K562 (cell line): Measurements from ENCODE around the gene PRSS22. TPM values are rescaled to one million over a fixed set of nuclear protein-coding genes. Genes with fewer than 3 reads are reported as not detected.

Experiments used
- ATAC-seq: fragments of 200-7000 bp; cut with Tn5 transposase; 3 replicates; pipeline ENCODE4 v1.9.1; 2020; ENCODE audit warnings: moderate library complexity
- BruUV-seq: library from RNA; stranded (reverse); fragments of 400-500 nt; replicated peaks from 2 replicates; lab custom pipeline; 2021; lab: Mats Ljungman, UMichigan
- CTCF ChIA-PET: fragments of 300-600 bp; formaldehyde crosslinking; extraction: SDS; loops from one replicate; lab custom pipeline; 2021; ENCODE audit warnings: low intra/inter-chr PET ratio; lab: Yijun Ruan, JAX
- POLR2A ChIA-PET: fragments of 300-600, 350-650 bp; sonication (Branson Sonifier 250); formaldehyde crosslinking; extraction: SDS; loops from one replicate; lab custom pipeline; 2021; ENCODE audit warnings: antibody characterized with exemption, inconsistent platforms; lab: Yijun Ruan, JAX
- DNase-seq, 4 experiments: peaks; one replicate each; pipeline versions ENCODE4 v3.0.0 to v3.0.0-alpha.2; 2011 to 2018; ENCODE audit warnings: low spot score in 3 of 4, mixed read lengths in 3 of 4; ENCODE audit errors: extremely low read depth in 1 of 4
- FAIRE-seq: peaks from 2 replicates; lab custom pipeline; 2011; peaks lifted over from hg19 to GRCh38; lab: Jason Lieb, UNC
- H2AFZ ChIP-seq: 2 replicates; pipeline ENCODE4 v1.6.0; 2011; ENCODE audit warnings: low read depth, low read length, control low read depth, inconsistent platforms
- H3K27ac ChIP-seq: fragments of 200-600 bp; 3 replicates; pipeline ENCODE4 v1.8.0; 2011; ENCODE audit warnings: low read depth, mild to moderate bottlenecking, control low read depth, inconsistent platforms, low read length, moderate library complexity, mixed read lengths; ENCODE audit errors: extremely low read depth
- H3K27me3 ChIP-seq, 2 experiments: fragments of 300-600 bp in 1 of 2; 2 replicates in 1 of 2; 3 replicates in 1 of 2; pipeline versions ENCODE4 v1.6.0 to v1.8.0; 2011; ENCODE audit warnings: inconsistent platforms in 2 of 2, low read length in 2 of 2, mild to moderate bottlenecking in 1 of 2, mixed read lengths in 1 of 2, moderate library complexity in 1 of 2; ENCODE audit not compliant: control insufficient read depth in 2 of 2, insufficient read depth in 2 of 2
- H3K36me3 ChIP-seq: fragments of 300-600 bp; 3 replicates; pipeline ENCODE4 v1.8.0; 2011; ENCODE audit warnings: mild to moderate bottlenecking, low read length, inconsistent platforms; ENCODE audit not compliant: control insufficient read depth, insufficient read depth
- H3K4me1 ChIP-seq, 2 experiments: fragments of 200-600 bp in 1 of 2; replicated peaks in 1 of 2; 2 replicates in 1 of 2; 3 replicates in 1 of 2; pipeline versions ENCODE4 v1.5.1 to v1.8.0; 2011; ENCODE audit warnings: inconsistent platforms in 2 of 2, low read length in 2 of 2, mild to moderate bottlenecking in 1 of 2, mixed read lengths in 1 of 2, moderate library complexity in 1 of 2; ENCODE audit not compliant: control insufficient read depth in 2 of 2, insufficient read depth in 2 of 2
- H3K4me2 ChIP-seq: 2 replicates; pipeline ENCODE4 v1.6.1; 2011; ENCODE audit warnings: low read length, control low read depth, inconsistent platforms, mixed read lengths; ENCODE audit not compliant: insufficient read depth
- H3K4me3 ChIP-seq: fragments of 200-600 bp; sonication (generic), shearing (Covaris generic); 2 replicates; pipeline ENCODE4 v1.5.1; 2016; ENCODE audit warnings: control low read depth, inconsistent platforms
- H3K79me2 ChIP-seq: fragments of 200-600 bp; 3 replicates; pipeline ENCODE4 v1.8.0; 2011; ENCODE audit warnings: low read length, inconsistent platforms; ENCODE audit not compliant: control insufficient read depth, insufficient read depth
- H3K9ac ChIP-seq, 2 experiments: 2 replicates each; pipeline versions ENCODE4 v1.6.0 to v1.6.1; 2011; ENCODE audit warnings: low read depth in 2 of 2, low read length in 2 of 2, control low read depth in 1 of 2, inconsistent platforms in 1 of 2, mild to moderate bottlenecking in 1 of 2, mixed read lengths in 1 of 2; ENCODE audit not compliant: insufficient read depth in 1 of 2
- H3K9me1 ChIP-seq: one replicate; pipeline ENCODE4 v1.6.0; 2011; ENCODE audit warnings: inconsistent platforms, mild to moderate bottlenecking, low read length, moderate library complexity; ENCODE audit not compliant: control insufficient read depth, insufficient read depth
- H3K9me3 ChIP-seq: replicated peaks from 2 replicates; pipeline ENCODE4 v1.5.1; 2011; ENCODE audit warnings: low read depth, low read length, inconsistent platforms; ENCODE audit not compliant: control insufficient read depth, insufficient read depth
- H4K20me1 ChIP-seq: replicated peaks from 2 replicates; pipeline ENCODE4 v1.6.1; 2011; ENCODE audit warnings: low read length, inconsistent platforms, mixed read lengths; ENCODE audit not compliant: control insufficient read depth, insufficient read depth
- ARID3B ChIP-seq: fragments of 250-450 bp; sonication (Bioruptor Pico); IDR thresholded peaks from 2 replicates; pipeline ENCODE4 v1.4.0; 2020; ENCODE audit warnings: borderline replicate concordance
- BHLHE40 ChIP-seq: IDR thresholded peaks from 2 replicates; pipeline ENCODE4 v1.6.1; 2011; ENCODE audit warnings: low read length, improper control_type of control experiment
- CTBP1 ChIP-seq: fragments of 450-650 bp; IDR thresholded peaks from 2 replicates; pipeline ENCODE4 v1.6.1; 2016; ENCODE audit warnings: borderline replicate concordance
- ELK3 ChIP-seq: fragments of 450-650 bp; formaldehyde crosslinking; IDR thresholded peaks from 2 replicates; pipeline ENCODE4 v1.4.0; 2020; ENCODE audit warnings: mild to moderate bottlenecking
- EWSR1 ChIP-seq: fragments of 450-650 bp; IDR thresholded peaks from 2 replicates; pipeline ENCODE4 v1.6.1; 2018; ENCODE audit warnings: borderline replicate concordance, mild to moderate bottlenecking, low read depth, moderate library complexity; ENCODE audit not compliant: partially characterized antibody
- ILF3 ChIP-seq: fragments of 450-650 bp; IDR thresholded peaks from 2 replicates; pipeline ENCODE4 v1.6.1; 2018; ENCODE audit warnings: antibody characterized with exemption, mild to moderate bottlenecking, moderate library complexity, borderline replicate concordance
- L3MBTL2 ChIP-seq: fragments of 450-650 bp; IDR thresholded peaks from 2 replicates; pipeline ENCODE4 v1.6.1; 2016; ENCODE audit warnings: mild to moderate bottlenecking, moderate library complexity
- NCOA1 ChIP-seq: fragments of 450-650 bp; IDR thresholded peaks from 2 replicates; pipeline ENCODE4 v1.6.1; 2016; ENCODE audit warnings: low read depth
- POLR2G ChIP-seq: fragments of 200-400 bp; formaldehyde crosslinking; IDR thresholded peaks from 2 replicates; pipeline ENCODE4 v1.6.1; 2017; ENCODE audit warnings: low read depth, mild to moderate bottlenecking, antibody characterized with exemption, low read length, moderate library complexity
- RNF2 ChIP-seq: sonication (generic); IDR thresholded peaks from 2 replicates; pipeline ENCODE4 v1.6.1; 2016
- SIN3A ChIP-seq, 2 experiments: fragments of 150-350 bp in 1 of 2; IDR thresholded peaks; 2 replicates each; pipeline ENCODE4 v1.6.1; 2011 to 2016; ENCODE audit warnings: borderline replicate concordance in 2 of 2, low read depth in 2 of 2, low read length in 2 of 2, mild to moderate bottlenecking in 2 of 2, moderate library complexity in 2 of 2; ENCODE audit not compliant: control insufficient read depth in 1 of 2
- SP1 ChIP-seq: sonication (generic); formaldehyde crosslinking; IDR thresholded peaks from 2 replicates; pipeline ENCODE4 v1.8.1; 2022; ENCODE audit warnings: mild to moderate bottlenecking, missing genetic modification reagents
- THRAP3 ChIP-seq: fragments of 450-650 bp; IDR thresholded peaks from 2 replicates; pipeline ENCODE4 v1.6.1; 2016; ENCODE audit warnings: mild to moderate bottlenecking, inconsistent platforms, borderline replicate concordance
- ZNF124 ChIP-seq: sonication (generic); formaldehyde crosslinking; IDR thresholded peaks from 2 replicates; pipeline ENCODE4 v1.8.1; 2022; ENCODE audit warnings: missing genetic modification reagents
- ZNF431 ChIP-seq: sonication (generic); formaldehyde crosslinking; IDR thresholded peaks from 2 replicates; pipeline ENCODE4 v1.8.0; 2022; ENCODE audit warnings: mild to moderate bottlenecking, missing genetic modification reagents
- ZNF740 ChIP-seq, 3 experiments: fragments of 200-800 bp in 1 of 3; sonication (Bioruptor generic) in 1 of 3; sonication (generic) in 1 of 3; formaldehyde crosslinking in 1 of 3; IDR thresholded peaks; 2 replicates each; pipeline versions ENCODE4 v1.6.1 to v1.8.0; 2016 to 2022; ENCODE audit warnings: mild to moderate bottlenecking in 2 of 3, missing compliant biosample characterization in 2 of 3, missing genetic modification characterization in 2 of 3, missing genetic modification reagents in 1 of 3
- WGBS: fragments of 100-300 bp; shearing (Covaris generic); methylation state at CpG from one replicate; pipeline ENCODE4 v1.1.6; 2016; ENCODE audit warnings: low coverage, mixed read lengths; ENCODE audit not compliant: insufficient coverage; ENCODE audit errors: missing lambda C conversion rate; 5-methylcytosine and 5-hydroxymethylcytosine counted together
- in situ Hi-C: fragments of 300-500 bp; cut with MboI; formaldehyde crosslinking; loops from 4 replicates; pipeline ENCODE4 v1.15.0; 2018; ENCODE audit warnings: inconsistent platforms, mixed read lengths
- intact Hi-C: fragments of 100-400 bp; cut with micrococcal nuclease; formaldehyde crosslinking; loops from 2 replicates; pipeline ENCODE4 v1.14.2; 2022
- polyA plus RNA-seq, 8 experiments: library from polyadenylated mRNA; depleted of rRNA in 4 of 8; stranded (reverse) in 5 of 8; unstranded in 3 of 8; fragments of >200 nt; fragmentation: Nextera tagmentation in 2 of 8; fragmentation: Illumina TruSeq in 1 of 8; extraction: Ambion mirVana in 2 of 8; extraction: Trizol in 1 of 8; gene quantifications; 2 replicates each; pipeline versions ENCODE4 v1.2.1 to v1.2.3, GENCODE V29; 2011 to 2014; ENCODE audit warnings: inconsistent platforms in 1 of 8, missing spikeins in 1 of 8
- total RNA-seq, 7 experiments: library from RNA; depleted of rRNA in 6 of 7; stranded (reverse); fragments of >200 nt in 6 of 7; fragmentation: Illumina TruSeq in 2 of 7; extraction: Trizol in 2 of 7; gene quantifications; 2 replicates each; pipeline versions ENCODE4 v1.2.1 to v1.2.3, GENCODE V29; 2011 to 2021; ENCODE audit warnings: low replicate concordance in 1 of 7

PRSS22 gene
- total and polyA plus RNA-seq, 9 of the 15 experiments (the other 6 are each of a cell fraction or from before 2014, with no cell fraction given): 0.13 to 0.42 TPM; not detected in 7

GRCh38 chr16:2817340-2818271, 40.4 kb downstream of the PRSS22 start:
- Histone ChIP-seq H3K4me1 (peaks cover 8 to 57% of the 10 kb centered on the region in 2 experiments; a peak in 4 of 5 replicates), H3K9ac (peak overlapping the region; percentile 90 to 99), H3K27me3 (no peaks in the 10 kb centered on the region), H4K20me1 (no peaks in the 10 kb centered on the region), H3K79me2 (peaks cover 28% of the 10 kb centered on the region), H3K36me3 (peaks cover 32% of the 10 kb centered on the region; the same call in 2 of the 3 replicates), H3K4me2 (peak overlapping the region; percentile 90), H3K9me1 (no peaks in the 10 kb centered on the region), H3K9me3 (no peaks in the 10 kb centered on the region), H2AFZ (peak overlapping the region; percentile 97), H3K4me3 (peak overlapping the region; percentile 82), H3K27ac (peak overlapping the region; percentile 89)
- under 1% methylated on average over 39 of the region's 68 CpGs for WGBS
- BruUV-seq: TSS peak; percentile 55
- ChIA-PET POLR2A (interaction anchor here (0.8 to 1.9 kb wide), 3 partner anchors 17 to 53 kb away, joined by 3 to 4 read pairs (median 3); no protein-coding TSS in a partner anchor), CTCF (no interaction called here)
- peak; percentile 65 for FAIRE-seq
- peak in 3 of 4 experiments; percentile 78 to 94 (median 94) for DNase-seq
- intact Hi-C loops: loop anchor here (5.0 kb wide), 1 partner anchor 40 kb away; the partner anchor contains the start of gene ELOB
- peak; percentile 67 for ATAC-seq
- in situ Hi-C loops: no loop called here
- TF ChIP-seq THRAP3: no peak
- TF ChIP-seq ARID3B: no peak
- no peak for TF ChIP-seq EWSR1
- no peak for TF ChIP-seq ILF3
- TF ChIP-seq CTBP1: no peak
- no peak; the same call in 1 of the 2 replicates for TF ChIP-seq ZNF124 (CRISPR knock-in tag)
- no peak for TF ChIP-seq RNF2
- TF ChIP-seq BHLHE40: peak; percentile 48; the same call in 1 of the 2 replicates
- TF ChIP-seq ZNF431 (CRISPR knock-in tag): no peak
- peak; percentile 31; the same call in 1 of the 2 replicates for TF ChIP-seq SP1 (CRISPR knock-in tag)
- no peak for TF ChIP-seq NCOA1
- peak; percentile 91 for TF ChIP-seq ZNF740 (CRISPR knock-in tag; IDR thresholded peaks at IDR 0.05)
- no peak for TF ChIP-seq ZNF740 (tag; IDR thresholded peaks at IDR 0.05)
- peak; percentile 56 for TF ChIP-seq L3MBTL2
- TF ChIP-seq ELK3 (CRISPR knock-in tag): no peak
- TF ChIP-seq POLR2G: peak; percentile 35
- TF ChIP-seq SIN3A (IDR thresholded peaks at IDR 0.05; ENCODE audit: borderline replicate concordance in 2 of 2, control insufficient read depth in 1 of 2, low read depth in 2 of 2, low read length in 2 of 2): peak in 1 of 2 experiments; percentile 49; a peak in 1 of 4 replicates
